Measurements from ENCODE around the gene FCN3.

FCN3 gene

GRCh38 chr1:27341525-27342252, 32.9 kb downstream of the FCN3 start, which contains the start of gene SYTL1:
SYTL1 (plus strand) TSS chr1:27342022; CDS start chr1:27345335, 3,313 bp downstream.
- peak; percentile 64 for DNase-seq (ENCODE audit: low read depth)

GRCh38 chr1:27339213-27339612, 35.4 kb downstream of the FCN3 start:
- no peak for DNase-seq (ENCODE audit: low read depth)

- no peak for DNase-seq (ENCODE audit: low read depth)
Measured at GRCh38 chr1:27338751-27339150, 35.9 kb downstream of the FCN3 start.

- no peak for DNase-seq (ENCODE audit: low read depth)
Measured at GRCh38 chr1:27336756-27337155, 37.9 kb downstream of the FCN3 start.

- no peak for DNase-seq (ENCODE audit: low read depth)
Measured at GRCh38 chr1:27335506-27336422, 38.9 kb downstream of the FCN3 start.

GRCh38 chr1:27333717-27334279, 40.8 kb downstream of the FCN3 start:
- no peak for DNase-seq (ENCODE audit: low read depth)

- no peak for DNase-seq (ENCODE audit: low read depth)
Measured at GRCh38 chr1:27332536-27333281, 41.9 kb downstream of the FCN3 start.

GRCh38 chr1:27331922-27332321, 42.7 kb downstream of the FCN3 start:
- DNase-seq (ENCODE audit: low read depth), result no peak

- no peak for DNase-seq (ENCODE audit: low read depth)
Measured at GRCh38 chr1:27331426-27331825, 43.2 kb downstream of the FCN3 start.

- DNase-seq (ENCODE audit: low read depth), result no peak
Measured at GRCh38 chr1:27330786-27331185, 43.8 kb downstream of the FCN3 start.

- DNase-seq (ENCODE audit: low read depth), result no peak
Measured at GRCh38 chr1:27327964-27328363, 46.7 kb downstream of the FCN3 start.

GRCh38 chr1:27325286-27325685, 49.3 kb downstream of the FCN3 start:
- DNase-seq (ENCODE audit: low read depth), result no peak

GRCh38 chr1:27322569-27323240, 51.9 kb downstream of the FCN3 start:
- DNase-seq (ENCODE audit: low read depth), result no peak

- DNase-seq (ENCODE audit: low read depth), result peak; percentile 98
Measured at GRCh38 chr1:27321813-27322568, 52.6 kb downstream of the FCN3 start, which contains the start of gene TMEM222. TMEM222 (plus strand) TSS chr1:27322163; CDS start chr1:27322198, 35 bp downstream.
